DND-41 (cell line): Measurements from ENCODE around the gene TAGLN2.

Experiments
- CTCF ChIP-seq: IDR thresholded peaks from 2 replicates; pipeline ENCODE4 v1.5.1; 2012; ENCODE audit warnings: borderline replicate concordance, low read length, moderate library complexity, mild to moderate bottlenecking; ENCODE audit not compliant: poor library complexity, severe bottlenecking; ENCODE audit errors: extremely low read depth
- EZH2 ChIP-seq: IDR thresholded peaks from 3 replicates; pipeline ENCODE4 v1.6.1; 2012; ENCODE audit warnings: borderline replicate concordance, low read depth, mild to moderate bottlenecking, moderate library complexity, low read length, inconsistent platforms; ENCODE audit not compliant: severe bottlenecking

GRCh38 chr1:159923203-159924024 lies 1.9 kb downstream of the TAGLN2 start:
- no peak for TF ChIP-seq CTCF
- no peak for TF ChIP-seq EZH2
